Kidney epithelial cell (primary cell): ENCODE results near the gene FAM200C. TPM values are rescaled to one million over a fixed set of nuclear protein-coding genes. Genes with fewer than 3 reads are reported as not detected.
"Not testable (repeated sequence)": the region's sequence is repeated elsewhere in the genome, so short reads cannot be mapped to it uniquely, and the experiment has no call there.

Experiments
- DNase-seq: peaks from one replicate; pipeline ENCODE4 v3.0.0-alpha.2; 2010; ENCODE audit warnings: low read depth
- H3K27me3 ChIP-seq: 2 replicates; pipeline ENCODE4 v1.6.0; 2011; ENCODE audit warnings: low read length; ENCODE audit not compliant: control insufficient read depth, insufficient read depth
- H3K36me3 ChIP-seq: 2 replicates; pipeline ENCODE4 v1.5.1; 2011; ENCODE audit warnings: low read length; ENCODE audit not compliant: control insufficient read depth, insufficient read depth
- H3K4me3 ChIP-seq: 2 replicates; pipeline ENCODE4 v1.5.1; 2011; ENCODE audit warnings: low read depth, mild to moderate bottlenecking, control low read depth, low read length
- total RNA-seq: library from RNA; depleted of rRNA; stranded (reverse); fragments of >200 nt; gene quantifications from 2 replicates; pipeline ENCODE4 v1.2.3, GENCODE V29; 2015
- TF ChIP-seq, protein P1 (sequence below): IDR thresholded peaks from 2 replicates; pipeline ENCODE4 v1.5.1; 2011; ENCODE audit warnings: mild to moderate bottlenecking, moderate library complexity, low read length, control low read depth, inconsistent platforms; ENCODE audit not compliant: insufficient read depth, poor library complexity, severe bottlenecking

Gene FAM200C
- total RNA-seq, 1 donor from 2014 or later: 1.9 TPM

DNA sequence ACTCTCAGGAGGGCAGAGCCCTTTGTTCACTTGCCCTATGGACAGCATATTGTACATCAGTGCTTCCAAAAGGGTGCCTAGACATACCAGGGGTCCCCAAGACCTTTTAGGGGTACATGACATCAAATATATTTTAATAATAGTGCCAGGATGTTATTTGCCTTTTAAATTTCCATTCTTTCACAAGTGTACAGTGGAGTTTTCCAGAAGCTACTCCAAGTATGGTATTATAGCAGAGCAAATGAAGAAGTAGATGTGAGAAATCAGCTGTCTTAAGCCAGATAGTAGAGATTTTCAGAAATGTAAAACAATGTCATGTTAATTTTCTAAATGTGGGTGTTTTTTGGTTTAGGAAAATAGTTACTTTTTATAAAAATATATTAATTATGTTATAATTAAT is 37.4 kb upstream of the FAM200C start:
- DNase-seq: no peak

DNA sequence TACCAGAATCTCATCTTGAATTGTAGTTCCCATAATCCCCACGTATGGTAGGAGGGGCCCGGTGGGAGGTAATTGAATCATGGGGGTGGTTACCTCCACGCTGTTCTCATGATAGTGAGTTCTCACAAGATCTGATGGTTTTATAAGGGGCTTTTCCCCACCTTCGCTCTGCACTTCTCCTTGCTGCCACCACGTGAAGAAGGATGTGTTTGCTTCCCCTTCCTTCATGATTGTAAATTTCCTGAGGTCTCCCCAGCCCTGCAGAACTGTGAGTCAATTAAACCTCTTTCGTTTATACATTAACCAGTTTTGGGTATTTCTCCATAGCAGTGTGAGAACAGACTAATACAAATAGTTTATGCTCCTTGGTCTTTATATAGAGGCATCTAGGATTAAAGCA is 36.8 kb upstream of the FAM200C start:
- not testable (repeated sequence) for H3K27me3 ChIP-seq, H3K36me3 ChIP-seq, H3K4me3 ChIP-seq, DNase-seq

More for the DNA sequence above, 37.4 kb upstream of the FAM200C start:
- TF ChIP-seq, protein P1, sequence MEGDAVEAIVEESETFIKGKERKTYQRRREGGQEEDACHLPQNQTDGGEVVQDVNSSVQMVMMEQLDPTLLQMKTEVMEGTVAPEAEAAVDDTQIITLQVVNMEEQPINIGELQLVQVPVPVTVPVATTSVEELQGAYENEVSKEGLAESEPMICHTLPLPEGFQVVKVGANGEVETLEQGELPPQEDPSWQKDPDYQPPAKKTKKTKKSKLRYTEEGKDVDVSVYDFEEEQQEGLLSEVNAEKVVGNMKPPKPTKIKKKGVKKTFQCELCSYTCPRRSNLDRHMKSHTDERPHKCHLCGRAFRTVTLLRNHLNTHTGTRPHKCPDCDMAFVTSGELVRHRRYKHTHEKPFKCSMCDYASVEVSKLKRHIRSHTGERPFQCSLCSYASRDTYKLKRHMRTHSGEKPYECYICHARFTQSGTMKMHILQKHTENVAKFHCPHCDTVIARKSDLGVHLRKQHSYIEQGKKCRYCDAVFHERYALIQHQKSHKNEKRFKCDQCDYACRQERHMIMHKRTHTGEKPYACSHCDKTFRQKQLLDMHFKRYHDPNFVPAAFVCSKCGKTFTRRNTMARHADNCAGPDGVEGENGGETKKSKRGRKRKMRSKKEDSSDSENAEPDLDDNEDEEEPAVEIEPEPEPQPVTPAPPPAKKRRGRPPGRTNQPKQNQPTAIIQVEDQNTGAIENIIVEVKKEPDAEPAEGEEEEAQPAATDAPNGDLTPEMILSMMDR: no peak
- Histone ChIP-seq H3K27me3 (no peaks in the 10 kb centered on the region), H3K4me3 (no peak overlapping the region), H3K36me3 (no peaks in the 10 kb centered on the region)

DNA sequence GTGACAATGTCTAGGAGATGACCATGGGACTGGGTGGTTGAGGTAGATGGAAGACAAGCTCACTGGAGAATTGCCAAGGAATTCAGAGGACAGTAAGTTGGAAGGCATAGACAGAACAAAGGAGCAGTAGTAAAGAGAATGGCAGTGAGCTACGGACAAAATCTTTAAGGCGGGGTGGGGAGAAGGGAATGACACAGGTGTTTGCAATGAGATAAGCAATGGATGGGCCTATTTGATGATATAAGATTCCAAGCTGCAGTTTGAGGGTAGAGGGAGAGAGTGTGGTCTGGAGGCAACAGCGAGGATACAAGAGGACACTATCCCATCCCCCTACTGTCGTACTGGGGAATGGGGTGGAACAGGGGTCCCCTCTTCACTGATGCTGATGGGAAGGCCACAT is 36.2 kb upstream of the FAM200C start:
- Histone ChIP-seq H3K4me3 (no peak overlapping the region), H3K27me3 (no peaks in the 10 kb centered on the region), H3K36me3 (no peaks in the 10 kb centered on the region)
- TF ChIP-seq, protein P1: no peak
- DNase-seq: no peak

DNA sequence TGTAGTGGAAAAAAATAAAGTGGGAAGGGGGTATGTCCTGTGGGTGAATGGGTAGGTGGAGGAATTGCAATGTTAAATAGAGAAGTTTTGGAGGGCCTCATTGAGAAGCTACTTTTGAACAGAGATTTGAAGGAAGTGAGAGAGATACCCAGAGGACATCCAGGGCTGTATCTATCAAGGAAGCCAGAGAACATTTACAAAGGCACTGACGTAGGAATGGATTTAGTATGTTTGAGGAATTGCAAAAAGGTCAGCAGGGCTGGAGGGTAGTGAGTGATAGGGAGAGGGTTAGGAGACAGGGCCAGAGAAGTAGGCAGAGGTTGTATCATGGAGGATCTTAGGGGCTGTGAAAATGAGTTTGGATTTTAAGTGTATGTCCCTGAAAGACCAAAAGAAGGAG is 35.7 kb upstream of the FAM200C start:
- TF ChIP-seq, protein P1: no peak
- H3K4me3 ChIP-seq: no peak overlapping the region
- DNase-seq: no peak
- no peaks in the 10 kb centered on the region for H3K27me3 ChIP-seq
- no peaks in the 10 kb centered on the region for H3K36me3 ChIP-seq

DNA sequence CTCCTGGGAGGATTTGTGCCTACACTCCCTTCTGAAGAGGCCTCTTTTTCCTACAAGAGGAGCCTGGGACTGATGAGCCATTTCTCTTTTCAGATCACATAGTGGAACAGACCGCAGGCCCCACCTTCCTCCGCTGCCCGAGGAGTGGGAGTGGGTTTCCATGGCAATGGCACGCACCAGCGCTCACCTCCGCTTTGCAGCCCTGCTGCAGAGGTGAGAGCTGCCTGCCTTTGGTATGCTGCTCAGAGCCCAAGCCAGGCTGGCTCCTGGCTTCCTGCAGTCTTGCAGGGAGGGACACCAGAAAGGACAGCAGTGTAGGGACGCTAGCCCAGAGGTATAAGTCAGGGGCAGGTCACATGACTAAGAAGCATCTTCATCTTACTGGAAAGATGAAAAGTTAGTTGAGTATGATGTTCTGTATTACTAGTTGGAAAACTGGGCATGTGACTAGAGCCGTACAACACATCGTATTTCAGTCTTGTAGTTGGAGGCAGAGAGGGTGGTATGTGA is 34.2 kb upstream of the FAM200C start:
- peak; percentile 90 for DNase-seq
- H3K4me3 ChIP-seq: no peak overlapping the region
- TF ChIP-seq, protein P1: no peak
- H3K36me3 ChIP-seq: peaks cover 2% of the 10 kb centered on the region
- no peaks in the 10 kb centered on the region for H3K27me3 ChIP-seq

DNA sequence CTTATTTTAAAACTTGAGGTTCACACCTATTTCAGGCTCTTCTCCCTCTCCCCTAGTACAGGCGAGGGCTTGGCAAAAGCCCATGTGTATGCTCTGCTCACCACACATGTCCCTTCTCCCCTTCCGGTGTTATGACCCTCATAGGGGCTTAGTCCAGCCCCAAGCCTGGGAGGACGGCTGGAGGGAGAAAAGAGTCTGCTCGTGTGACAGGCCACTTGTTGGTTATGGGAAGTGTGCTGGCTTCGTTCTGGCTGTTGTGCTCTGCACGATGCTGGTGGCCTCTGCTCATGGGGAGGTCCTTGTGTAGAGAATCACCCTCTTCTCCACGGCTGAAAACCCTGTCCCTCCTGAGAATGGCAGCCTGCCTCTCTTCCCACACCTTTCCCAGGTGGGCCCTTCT is 32.9 kb upstream of the FAM200C start:
- Histone ChIP-seq H3K27me3 (no peaks in the 10 kb centered on the region), H3K36me3 (peaks cover 2% of the 10 kb centered on the region), H3K4me3 (no peak overlapping the region)
- TF ChIP-seq, protein P1: no peak
- DNase-seq: no peak
